Stimulated activated CD8-positive, alpha-beta memory T cell treated with anti-CD3 and anti-CD28 coated beads, Interleukin-15, amount 100 ng/mL, for 1 hour (primary cell): Measurements from ENCODE around the gene CCR4.
"Not testable (repeated sequence)": the region's sequence is repeated elsewhere in the genome, so short reads cannot be mapped to it uniquely, and the experiment has no call there.

ENCODE experiments used
- DNase-seq: peaks from one replicate; pipeline ENCODE4 v3.0.0-alpha.2; 2020; ENCODE audit warnings: low read depth

Gene CCR4

DNA sequence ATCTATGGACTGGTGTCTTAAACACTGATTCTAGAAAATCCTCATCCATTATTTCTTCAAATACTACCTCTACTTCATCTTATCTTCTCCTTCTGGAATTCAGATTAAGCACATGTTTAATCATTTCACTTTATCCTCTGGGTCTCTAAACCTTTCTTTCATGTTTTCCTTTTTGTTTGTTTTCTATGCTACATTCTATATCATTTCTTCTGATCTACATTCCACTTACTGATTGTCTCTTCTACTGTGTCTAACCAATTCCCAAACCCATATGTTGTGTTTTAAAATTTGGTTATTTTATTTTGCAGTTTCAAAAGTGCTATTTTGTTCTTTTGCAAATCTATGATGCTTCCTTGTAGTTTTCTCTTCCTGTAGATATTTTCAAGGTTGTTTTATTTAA lies 31.7 kb downstream of the CCR4 start:
- no peak for DNase-seq

DNA sequence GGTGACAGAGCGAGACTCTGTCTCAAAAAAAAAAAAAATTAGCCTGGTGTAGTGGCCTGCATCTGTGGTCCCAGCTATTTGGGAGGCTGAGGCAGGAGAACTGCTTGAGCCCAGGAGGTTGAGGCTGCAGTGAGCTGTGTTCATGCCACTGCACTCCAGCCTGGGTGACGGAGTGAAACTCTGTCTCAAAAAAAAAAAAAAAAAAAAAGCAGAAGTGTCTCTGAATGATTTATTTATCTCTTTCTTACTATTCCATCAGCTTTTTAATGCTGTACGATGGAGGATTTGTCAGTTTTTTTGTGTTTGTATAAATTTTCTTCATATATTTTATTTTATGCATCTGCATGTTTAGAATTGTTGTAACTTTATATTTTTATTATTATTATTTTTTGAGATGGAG lies 33.5 kb downstream of the CCR4 start:
- not testable (repeated sequence) for DNase-seq

DNA sequence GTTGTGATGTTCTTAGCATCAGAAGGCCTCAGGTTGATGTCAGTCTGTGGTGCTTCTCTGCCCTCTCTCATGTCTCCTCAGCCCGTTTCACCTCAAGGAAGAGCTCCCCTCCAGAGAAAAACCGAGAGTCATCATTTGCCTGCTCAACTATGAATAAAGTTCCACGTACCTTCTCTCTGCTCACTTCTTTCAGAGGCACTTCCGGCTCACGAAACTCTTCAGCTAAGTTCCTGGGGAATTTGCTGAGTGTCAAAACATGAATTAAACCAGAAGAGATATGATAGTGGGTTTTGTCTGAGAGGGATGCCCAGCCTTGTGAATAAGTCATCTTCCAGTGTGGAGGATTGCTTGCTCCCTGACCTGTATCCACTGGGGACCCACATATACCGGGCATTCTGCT lies 37.7 kb downstream of the CCR4 start:
- no peak for DNase-seq

DNA sequence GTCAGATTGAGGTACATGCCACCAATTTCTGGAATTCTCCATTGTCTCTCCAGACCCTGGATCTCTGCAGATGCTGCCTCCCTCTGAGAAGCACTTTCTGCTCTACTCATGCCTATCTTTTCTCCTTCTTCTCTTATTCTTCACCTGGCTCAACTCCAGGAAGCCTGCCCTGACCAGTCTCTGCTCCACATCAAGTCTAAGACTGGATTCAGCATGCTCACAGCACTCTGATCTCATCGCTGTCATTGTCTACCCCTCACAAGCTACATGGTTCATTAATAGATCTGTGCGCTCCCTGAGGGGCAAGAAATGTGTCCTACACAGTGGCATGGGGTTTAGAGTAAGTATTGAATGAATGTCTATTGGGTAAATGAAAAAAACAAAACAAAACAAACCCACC lies 38.7 kb downstream of the CCR4 start:
- no peak for DNase-seq

DNA sequence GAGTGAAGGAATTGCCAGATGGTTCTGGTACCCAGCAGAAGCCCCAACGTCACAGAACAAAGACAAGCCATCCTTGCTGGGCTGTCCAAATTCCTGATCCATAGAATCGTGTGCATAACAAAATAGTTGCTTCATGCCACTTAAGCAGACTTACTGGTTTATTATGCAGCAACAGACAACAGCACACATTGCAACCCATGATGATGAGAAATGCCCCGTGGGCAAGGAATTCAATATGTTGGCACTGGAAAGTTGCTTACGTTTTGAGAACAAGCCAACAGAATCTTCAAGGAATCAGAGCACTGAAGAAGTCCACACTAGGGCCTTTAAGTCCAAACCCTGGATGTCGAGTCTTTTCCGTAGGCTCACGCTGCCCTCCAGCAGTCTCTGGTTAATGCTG lies 40.3 kb downstream of the CCR4 start:
- DNase-seq = no peak

DNA sequence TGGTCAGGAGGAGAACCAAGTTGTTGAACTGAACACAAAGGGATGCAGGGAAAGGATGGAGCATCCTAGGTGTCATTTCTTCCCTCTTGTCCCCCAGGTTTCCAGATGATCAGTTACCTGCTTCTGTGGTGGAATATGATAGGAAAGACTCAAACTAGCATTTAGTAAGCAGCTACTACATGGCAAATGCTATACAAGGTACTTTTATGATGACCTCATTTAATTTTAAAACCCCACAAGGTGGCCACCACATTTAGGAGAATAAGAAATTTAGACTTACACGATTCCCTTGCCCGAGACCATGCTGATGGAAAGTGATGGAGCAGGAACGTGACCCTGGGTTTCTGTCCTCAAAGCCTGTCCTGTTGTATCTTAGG lies 40.9 kb downstream of the CCR4 start:
- no peak for DNase-seq

DNA sequence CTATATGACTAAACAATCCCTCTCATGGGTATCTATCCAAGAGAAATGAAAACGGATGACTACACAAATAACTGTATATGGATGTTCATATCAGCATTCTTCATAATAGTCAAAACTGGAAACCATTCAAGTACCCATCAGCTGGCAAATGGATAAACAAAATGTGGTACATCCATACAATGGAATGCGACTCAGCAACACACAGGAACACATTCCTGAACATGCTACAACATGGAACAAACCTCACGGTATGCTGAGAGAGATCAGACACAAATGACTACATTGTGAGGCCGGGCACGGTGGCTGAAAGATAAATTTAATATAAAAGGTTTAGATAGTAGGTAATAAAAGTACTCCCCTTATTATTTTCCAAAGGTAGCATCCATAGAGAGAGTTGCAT lies 42.6 kb downstream of the CCR4 start:
- no peak for DNase-seq

DNA sequence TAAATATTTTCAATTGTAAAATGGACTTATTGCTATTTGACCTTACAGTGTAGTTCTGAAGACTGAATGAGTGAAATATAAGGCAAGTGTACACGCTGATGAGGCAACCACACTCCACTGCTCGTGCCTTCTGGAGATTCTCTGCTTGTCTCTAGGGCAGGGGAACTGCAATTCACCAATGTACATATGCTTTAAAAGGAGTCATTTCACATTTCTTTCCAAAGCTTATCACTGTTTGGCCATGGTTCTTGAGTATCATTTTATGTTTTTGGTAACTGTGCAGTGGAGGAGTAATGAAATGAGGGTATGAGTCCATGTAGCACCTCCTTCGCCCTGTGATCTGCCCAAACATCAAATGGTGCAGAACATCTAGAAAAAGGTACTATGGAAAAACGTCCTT lies 43.7 kb downstream of the CCR4 start:
- no peak for DNase-seq

DNA sequence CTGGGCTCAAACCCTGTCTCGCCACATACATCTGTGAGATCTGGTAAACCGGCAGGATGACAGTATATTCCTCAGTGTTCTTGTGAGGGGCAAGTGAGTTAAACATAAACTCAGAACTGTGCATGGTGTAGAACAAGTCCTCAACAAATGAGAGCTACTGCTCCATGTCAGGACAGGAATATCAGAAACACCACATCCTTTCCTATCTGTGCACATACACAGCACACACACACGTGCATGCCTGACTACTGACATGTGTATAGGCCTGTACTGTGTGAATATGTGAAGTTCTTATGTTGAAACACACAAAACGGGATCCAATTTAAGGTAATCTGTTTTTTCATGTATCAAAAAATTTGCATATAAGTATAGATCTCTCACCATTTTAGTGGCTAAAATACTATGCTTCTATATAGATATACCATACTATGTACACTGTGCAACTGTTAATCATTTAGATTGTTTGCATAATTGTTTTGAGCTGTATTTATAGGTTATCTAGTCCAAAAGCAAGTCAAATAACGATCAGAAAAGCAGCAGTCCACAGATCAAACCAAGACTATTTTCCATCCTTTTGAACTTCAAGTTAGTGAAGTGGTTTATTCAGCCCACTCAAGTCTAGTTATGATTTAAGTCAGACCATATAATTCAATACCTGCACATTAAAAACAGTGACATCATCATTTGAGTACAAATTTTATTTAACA lies 44.8 kb downstream of the CCR4 start:
- no peak for DNase-seq

DNA sequence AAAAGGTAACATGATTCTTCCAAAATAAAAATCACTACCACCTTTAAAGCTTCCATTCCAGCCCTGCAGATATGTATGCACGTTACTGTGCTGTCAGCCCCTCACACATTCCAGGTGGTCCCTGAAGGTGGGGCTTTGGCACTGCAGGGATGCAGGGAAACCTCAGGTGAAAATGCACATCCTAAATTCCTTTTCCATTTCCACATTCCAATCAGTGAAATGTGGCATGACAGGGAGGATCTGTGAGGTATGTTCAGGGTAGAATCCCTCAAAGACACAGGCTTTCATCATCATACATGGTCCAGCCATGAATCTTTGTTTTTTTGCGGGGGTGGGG lies 45.3 kb downstream of the CCR4 start:
- no peak for DNase-seq

DNA sequence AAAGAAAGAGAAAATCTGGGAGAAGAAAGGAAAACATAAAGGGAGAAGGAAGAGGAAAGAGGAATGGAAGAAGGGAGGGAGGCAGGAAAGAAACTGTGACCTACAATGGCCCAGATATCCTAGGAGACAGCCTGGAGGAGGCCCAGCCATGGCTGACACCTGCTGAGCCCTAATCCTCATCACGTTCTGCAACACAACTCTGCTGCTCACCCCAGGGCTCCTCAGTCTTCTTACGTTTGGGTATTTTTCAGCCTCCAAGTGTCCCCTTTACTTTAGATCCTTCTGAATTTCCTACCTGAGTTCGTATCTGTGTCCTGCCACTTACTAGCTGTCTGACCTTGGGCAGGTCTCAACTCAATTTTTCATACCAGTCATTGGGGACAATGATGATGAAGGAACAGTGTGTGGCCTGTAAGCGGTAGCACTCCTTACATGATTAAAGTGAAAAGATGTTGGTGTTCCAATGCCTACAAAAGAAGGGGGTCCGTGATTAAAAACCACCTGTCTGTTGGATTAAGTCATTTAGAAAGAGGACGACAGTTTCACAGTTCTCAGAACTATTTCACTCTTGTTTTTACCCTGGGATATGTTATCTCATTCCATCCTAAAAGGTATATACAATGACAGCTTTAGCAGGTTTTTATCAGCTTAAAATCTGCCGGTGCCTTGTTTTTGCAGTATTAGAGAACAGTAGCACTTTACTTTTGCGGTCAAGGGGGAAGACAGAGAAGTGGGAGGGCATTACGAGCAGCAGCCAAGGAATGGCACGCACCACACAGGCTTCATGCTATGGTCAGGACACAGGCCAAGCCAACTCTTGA lies 47.4 kb downstream of the CCR4 start:
- no peak for DNase-seq

DNA sequence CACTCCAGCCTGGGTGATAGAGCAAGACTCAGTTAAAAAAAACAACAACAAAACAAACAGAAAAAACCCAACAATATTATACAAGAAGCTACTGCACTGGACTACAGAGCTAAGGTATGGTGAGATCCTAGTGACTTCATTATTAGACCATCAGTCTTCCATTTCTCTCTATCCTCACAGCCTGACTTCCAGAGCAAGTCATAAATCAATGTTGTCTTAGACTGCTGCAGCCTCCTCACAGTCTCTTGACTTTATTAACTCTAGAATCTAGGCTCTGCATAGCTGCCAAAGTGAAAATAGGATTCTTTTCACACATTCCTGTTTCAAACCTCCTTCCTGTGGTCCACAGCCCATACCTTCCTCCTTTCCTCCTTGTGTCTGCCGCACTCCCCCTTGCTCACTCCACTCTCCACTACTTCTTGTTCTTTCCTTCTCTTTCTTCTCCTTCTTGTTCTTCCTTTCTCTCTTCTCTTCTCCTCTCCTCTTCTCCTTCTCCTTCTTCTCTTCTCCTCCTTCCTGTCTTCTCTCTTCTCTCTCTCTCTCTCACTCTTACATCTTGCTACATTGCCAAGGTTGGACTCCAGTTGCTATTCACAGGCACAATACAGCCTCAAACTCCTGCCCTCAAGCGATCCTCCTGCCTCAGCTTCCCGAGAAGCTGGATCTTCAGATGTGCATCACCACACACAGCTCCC lies 49.4 kb downstream of the CCR4 start:
- DNase-seq = no peak

DNA sequence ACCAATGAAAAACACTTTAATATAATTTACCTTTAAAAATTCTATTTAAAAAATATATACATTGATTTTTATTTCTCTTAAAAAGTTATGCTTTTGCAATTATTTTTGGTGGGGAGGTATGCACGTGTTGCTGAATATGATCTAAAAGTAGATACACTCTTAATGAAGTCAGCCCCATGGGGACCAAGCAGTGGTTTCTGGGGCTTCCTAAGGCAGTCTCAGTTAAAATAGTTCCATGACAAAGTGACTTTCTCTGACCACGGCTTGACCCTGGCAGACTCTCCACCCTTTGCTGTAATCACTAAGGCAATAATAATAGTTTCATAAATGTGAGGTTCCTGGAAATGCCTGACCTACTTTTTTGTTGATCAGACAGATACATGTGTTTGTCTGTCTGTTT lies 50.4 kb downstream of the CCR4 start:
- DNase-seq = no peak

DNA sequence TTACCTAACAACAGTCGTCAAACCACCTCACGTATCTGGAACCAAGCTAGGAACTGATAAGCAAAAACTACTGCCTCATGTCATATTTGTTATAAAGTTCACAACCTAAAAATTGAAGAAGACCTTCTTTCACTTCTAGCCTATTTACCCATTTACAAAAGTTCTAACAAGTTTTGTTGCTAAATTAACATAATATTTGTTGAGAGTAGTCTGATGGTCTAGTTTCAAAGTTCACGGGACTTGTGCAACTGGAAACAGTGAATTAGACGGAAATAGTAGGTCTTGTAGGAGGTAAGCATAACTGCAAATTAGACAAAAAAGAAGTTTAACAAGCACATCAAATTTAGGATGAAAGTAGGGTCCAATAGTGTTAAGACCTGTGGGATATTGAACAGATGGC lies 51.9 kb downstream of the CCR4 start:
- DNase-seq = no peak

DNA sequence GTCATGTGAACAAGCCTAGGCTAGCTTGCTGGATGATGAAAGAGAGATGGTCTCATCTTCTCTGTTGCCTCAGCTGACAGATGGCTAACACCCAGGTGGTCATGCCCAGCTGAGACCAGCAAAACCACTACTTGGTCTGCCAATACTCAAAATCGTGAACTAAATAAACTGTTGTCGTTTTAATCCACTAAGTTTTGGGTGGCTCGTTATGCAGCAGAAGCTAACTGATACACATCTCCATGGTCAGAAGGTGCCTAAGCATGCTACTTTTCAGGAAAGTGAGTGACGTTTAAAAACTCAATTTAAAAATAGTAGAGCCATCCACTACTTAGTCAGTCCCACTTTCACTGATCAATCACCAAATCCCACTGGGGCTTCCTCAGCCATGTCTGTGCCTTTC lies 52.8 kb downstream of the CCR4 start:
- no peak for DNase-seq

DNA sequence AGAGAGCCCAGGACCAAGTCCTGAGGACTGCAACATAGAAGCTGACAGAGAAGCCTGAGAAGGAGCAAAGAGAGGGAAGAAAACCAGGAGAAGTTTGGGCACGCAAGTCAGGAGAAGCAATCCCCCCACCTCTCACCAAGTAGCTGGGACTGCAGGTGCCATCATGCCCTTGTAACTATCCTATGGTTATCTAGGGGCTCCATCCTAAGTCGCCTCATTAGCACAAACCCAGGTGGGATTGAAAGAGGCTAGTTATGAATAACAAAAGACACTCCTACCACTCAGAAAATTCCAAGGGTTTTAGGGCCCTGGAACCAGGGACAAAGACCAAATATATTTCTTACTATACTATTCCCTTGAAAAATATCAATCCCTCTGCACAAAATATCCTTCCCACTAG lies 53.5 kb downstream of the CCR4 start:
- no peak for DNase-seq
